ENCODE data around the gene KATNAL2.
"Not testable (repeated sequence)": the region's sequence is repeated elsewhere in the genome, so short reads cannot be mapped to it uniquely, and the experiment has no call there.

DNA sequence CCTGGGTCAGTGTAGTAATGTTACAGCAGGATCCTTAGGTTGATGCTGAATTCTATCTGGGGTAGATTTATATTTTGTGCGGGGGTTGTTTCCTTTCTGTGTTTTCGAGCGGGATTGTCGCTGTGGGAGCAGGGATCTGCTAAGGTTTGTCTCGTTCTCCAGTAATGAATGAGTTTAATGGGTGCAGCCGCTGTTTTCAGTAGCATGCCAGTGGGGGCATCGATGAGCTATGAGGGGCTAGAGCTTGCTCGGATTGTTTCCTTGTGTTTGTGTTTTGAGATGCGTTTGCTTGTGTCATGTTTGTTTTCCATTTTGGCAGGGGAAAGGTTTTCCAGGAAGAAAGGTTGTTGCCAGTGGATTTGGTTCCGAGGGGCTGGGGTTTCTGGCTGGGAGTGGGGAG lies 48.9 kb downstream of the KATNAL2 start:
- not testable (repeated sequence) for TF ChIP-seq POLR2AphosphoS5 (IDR thresholded peaks at IDR 0.05; ENCODE audit: borderline replicate concordance, low read depth, low read length); EZH2 (IDR thresholded peaks at IDR 0.05)
